ENCODE measurements around the gene ROBO2.

ROBO2 gene

GRCh38 chr3:77601823-77602415 lies 562.0 kb downstream of the ROBO2 start:
- DNase-seq: no peak

GRCh38 chr3:77602722-77603121 lies 562.8 kb downstream of the ROBO2 start:
- DNase-seq: no peak

- DNase-seq: no peak
Measured at GRCh38 chr3:77605308-77605707, 565.4 kb downstream of the ROBO2 start.

- DNase-seq: no peak
Measured at GRCh38 chr3:77605865-77606264, 566.0 kb downstream of the ROBO2 start.

- DNase-seq: no peak
Measured at GRCh38 chr3:77606372-77606771, 566.5 kb downstream of the ROBO2 start.

GRCh38 chr3:77618686-77619085 lies 578.8 kb downstream of the ROBO2 start:
- DNase-seq: no peak

- DNase-seq: no peak
Measured at GRCh38 chr3:77620009-77620408, 580.1 kb downstream of the ROBO2 start.

GRCh38 chr3:77623500-77623899 lies 583.6 kb downstream of the ROBO2 start:
- DNase-seq: no peak

GRCh38 chr3:77626157-77626556 lies 586.3 kb downstream of the ROBO2 start:
- DNase-seq: no peak

GRCh38 chr3:77648214-77648613 lies 608.3 kb downstream of the ROBO2 start:
- no peak for DNase-seq

- DNase-seq: no peak
Measured at GRCh38 chr3:77648664-77649063, 608.8 kb downstream of the ROBO2 start.

GRCh38 chr3:77652624-77653023 lies 612.7 kb downstream of the ROBO2 start:
- DNase-seq: no peak

- DNase-seq: no peak
Measured at GRCh38 chr3:77655396-77655795, 615.5 kb downstream of the ROBO2 start.

GRCh38 chr3:77660718-77661117 lies 620.8 kb downstream of the ROBO2 start:
- DNase-seq: no peak

- no peak for DNase-seq
Measured at GRCh38 chr3:77667901-77668300, 628.0 kb downstream of the ROBO2 start.

GRCh38 chr3:77668376-77668775 lies 628.5 kb downstream of the ROBO2 start:
- DNase-seq: no peak

- no peak for DNase-seq
Measured at GRCh38 chr3:77672016-77672415, 632.1 kb downstream of the ROBO2 start.

- DNase-seq: peak; percentile 64 to 82
Measured at GRCh38 chr3:77682162-77682561, 642.3 kb downstream of the ROBO2 start.

GRCh38 chr3:77684115-77684514 lies 644.2 kb downstream of the ROBO2 start:
- DNase-seq: no peak

- DNase-seq: no peak
Measured at GRCh38 chr3:77685713-77686112, 645.8 kb downstream of the ROBO2 start.

- no peak for DNase-seq
Measured at GRCh38 chr3:77686560-77686959, 646.7 kb downstream of the ROBO2 start.

GRCh38 chr3:77687545-77687944 lies 647.6 kb downstream of the ROBO2 start:
- no peak for DNase-seq

GRCh38 chr3:77690284-77690845 lies 650.5 kb downstream of the ROBO2 start:
- no peak for DNase-seq

- DNase-seq: no peak
Measured at GRCh38 chr3:77693147-77693546, 653.2 kb downstream of the ROBO2 start.

GRCh38 chr3:77699125-77699691 lies 659.3 kb downstream of the ROBO2 start:
- DNase-seq: no peak
